ENCODE results near the gene ZNF469. TPM values are rescaled to one million over a fixed set of nuclear protein-coding genes. Genes with fewer than 3 reads are reported as not detected.

The ZNF469 gene
- total RNA-seq, 3 donors from 2014 or later (not counting 1 experiment from before 2014, with no cell fraction given) = 4.5 to 5.8 (median 4.9) TPM

DNA sequence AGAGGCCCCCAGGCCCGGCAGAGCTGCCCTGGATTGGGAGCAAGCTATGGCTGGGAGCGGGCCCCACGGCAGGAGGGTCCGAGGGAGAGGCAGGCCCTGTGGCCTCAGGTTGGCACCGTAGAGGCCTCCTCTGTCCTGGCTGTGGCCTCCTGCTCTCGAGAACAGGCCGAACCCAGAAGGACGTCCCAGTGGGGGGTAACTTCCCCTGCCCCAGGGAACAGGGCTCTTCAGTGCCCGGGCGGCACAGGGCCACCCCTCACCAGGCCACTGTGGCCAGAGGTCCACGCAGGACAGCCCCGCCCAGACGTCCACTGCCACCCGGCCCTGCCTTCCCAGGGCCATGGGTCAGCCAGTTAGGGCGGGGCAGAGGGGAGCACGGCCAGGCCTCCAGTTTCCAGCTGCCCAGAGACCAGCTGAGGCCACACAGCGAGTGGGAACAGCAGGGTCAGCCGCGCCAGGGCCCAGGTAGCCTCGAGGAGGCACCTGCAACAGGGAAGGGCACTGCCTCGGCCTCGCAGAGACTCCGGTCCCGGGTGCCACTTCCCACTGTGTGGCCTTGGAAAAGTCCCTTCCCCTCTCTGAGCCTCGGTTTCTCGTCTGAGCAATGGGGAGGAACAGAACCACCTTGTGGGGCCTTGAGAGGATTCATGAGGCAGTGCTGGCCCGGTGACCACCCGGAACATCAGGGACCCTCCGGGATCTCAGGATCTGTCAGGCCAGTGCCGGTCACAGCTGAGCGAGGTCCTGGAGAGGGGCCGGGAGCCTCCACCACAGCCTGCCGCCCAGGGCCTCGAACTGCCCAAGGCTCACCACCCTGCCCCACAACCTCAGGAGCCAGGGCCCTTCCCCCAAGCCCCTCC is 32.0 kb downstream of the ZNF469 start:
- no peaks in the 10 kb centered on the region for H3K27me3 ChIP-seq (ENCODE audit: control insufficient read depth, insufficient read depth, low read length)
- DNase-seq (no peak), ATAC-seq (no peak)
- Mint-ChIP-seq H3K27me3 (ENCODE audit: low read depth in 2 of 2) (no peaks in the 10 kb centered on the region), H3K9me3 (no peaks in the 10 kb centered on the region), H3K36me3 (no peaks in the 10 kb centered on the region), H3K27ac (no peak overlapping the region), H3K4me3 (no peak overlapping the region), H3K4me1 (no peaks in the 10 kb centered on the region)
- H3K9me3 ChIP-seq (ENCODE audit: control insufficient read depth, insufficient read depth, low read length) = no peaks in the 10 kb centered on the region
- H3K27ac ChIP-seq (ENCODE audit: low read length) = no peak overlapping the region
- H3K4me1 ChIP-seq (ENCODE audit: control insufficient read depth, insufficient read depth, low read length) = no peaks in the 10 kb centered on the region
- TF ChIP-seq, protein P1, sequence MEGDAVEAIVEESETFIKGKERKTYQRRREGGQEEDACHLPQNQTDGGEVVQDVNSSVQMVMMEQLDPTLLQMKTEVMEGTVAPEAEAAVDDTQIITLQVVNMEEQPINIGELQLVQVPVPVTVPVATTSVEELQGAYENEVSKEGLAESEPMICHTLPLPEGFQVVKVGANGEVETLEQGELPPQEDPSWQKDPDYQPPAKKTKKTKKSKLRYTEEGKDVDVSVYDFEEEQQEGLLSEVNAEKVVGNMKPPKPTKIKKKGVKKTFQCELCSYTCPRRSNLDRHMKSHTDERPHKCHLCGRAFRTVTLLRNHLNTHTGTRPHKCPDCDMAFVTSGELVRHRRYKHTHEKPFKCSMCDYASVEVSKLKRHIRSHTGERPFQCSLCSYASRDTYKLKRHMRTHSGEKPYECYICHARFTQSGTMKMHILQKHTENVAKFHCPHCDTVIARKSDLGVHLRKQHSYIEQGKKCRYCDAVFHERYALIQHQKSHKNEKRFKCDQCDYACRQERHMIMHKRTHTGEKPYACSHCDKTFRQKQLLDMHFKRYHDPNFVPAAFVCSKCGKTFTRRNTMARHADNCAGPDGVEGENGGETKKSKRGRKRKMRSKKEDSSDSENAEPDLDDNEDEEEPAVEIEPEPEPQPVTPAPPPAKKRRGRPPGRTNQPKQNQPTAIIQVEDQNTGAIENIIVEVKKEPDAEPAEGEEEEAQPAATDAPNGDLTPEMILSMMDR (IDR thresholded peaks at IDR 0.05) = no peak
- intact Hi-C loops (cut with micrococcal nuclease) = no loop called here
- no peak overlapping the region for H3K4me3 ChIP-seq (ENCODE audit: low read length)
- no peaks in the 10 kb centered on the region for H3K36me3 ChIP-seq (ENCODE audit: control insufficient read depth, insufficient read depth, low read length)
- WGBS (ENCODE audit: insufficient coverage) = 93% methylated on average over 34 of the region's 34 CpGs

DNA sequence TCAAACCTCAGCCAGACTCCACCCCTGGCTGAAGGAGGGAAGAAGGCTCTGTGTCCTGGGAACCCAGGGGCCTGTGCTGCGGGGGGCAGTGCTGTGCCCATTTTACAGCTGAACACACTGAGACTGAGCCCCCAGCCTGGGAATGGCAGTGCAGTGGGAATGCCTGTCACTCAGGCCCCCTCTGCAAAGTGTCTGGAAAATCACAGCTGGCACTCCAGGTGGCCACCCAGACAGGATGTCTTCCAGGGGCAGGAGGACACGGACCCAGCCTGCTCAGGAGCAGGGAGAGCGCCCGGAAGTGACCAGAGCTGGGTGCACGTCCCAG is 32.6 kb downstream of the ZNF469 start:
- Histone ChIP-seq H3K9me3 (ENCODE audit: control insufficient read depth, insufficient read depth, low read length) (no peaks in the 10 kb centered on the region), H3K4me1 (ENCODE audit: control insufficient read depth, insufficient read depth, low read length) (no peaks in the 10 kb centered on the region), H3K36me3 (ENCODE audit: control insufficient read depth, insufficient read depth, low read length) (no peaks in the 10 kb centered on the region), H3K27me3 (ENCODE audit: control insufficient read depth, insufficient read depth, low read length) (no peaks in the 10 kb centered on the region), H3K27ac (ENCODE audit: low read length) (no peak overlapping the region), H3K4me3 (ENCODE audit: low read length) (no peak overlapping the region)
- WGBS (ENCODE audit: insufficient coverage) = 89% methylated on average over 5 of the region's 5 CpGs
- Mint-ChIP-seq H3K36me3 (no peaks in the 10 kb centered on the region), H3K4me3 (no peak overlapping the region), H3K27ac (no peak overlapping the region), H3K9me3 (no peaks in the 10 kb centered on the region), H3K27me3 (ENCODE audit: low read depth in 2 of 2) (no peaks in the 10 kb centered on the region), H3K4me1 (no peaks in the 10 kb centered on the region)
- intact Hi-C loops (cut with micrococcal nuclease) = no loop called here
- TF ChIP-seq, protein P1 (IDR thresholded peaks at IDR 0.05) = no peak
- no peak for DNase-seq
- no peak for ATAC-seq

DNA sequence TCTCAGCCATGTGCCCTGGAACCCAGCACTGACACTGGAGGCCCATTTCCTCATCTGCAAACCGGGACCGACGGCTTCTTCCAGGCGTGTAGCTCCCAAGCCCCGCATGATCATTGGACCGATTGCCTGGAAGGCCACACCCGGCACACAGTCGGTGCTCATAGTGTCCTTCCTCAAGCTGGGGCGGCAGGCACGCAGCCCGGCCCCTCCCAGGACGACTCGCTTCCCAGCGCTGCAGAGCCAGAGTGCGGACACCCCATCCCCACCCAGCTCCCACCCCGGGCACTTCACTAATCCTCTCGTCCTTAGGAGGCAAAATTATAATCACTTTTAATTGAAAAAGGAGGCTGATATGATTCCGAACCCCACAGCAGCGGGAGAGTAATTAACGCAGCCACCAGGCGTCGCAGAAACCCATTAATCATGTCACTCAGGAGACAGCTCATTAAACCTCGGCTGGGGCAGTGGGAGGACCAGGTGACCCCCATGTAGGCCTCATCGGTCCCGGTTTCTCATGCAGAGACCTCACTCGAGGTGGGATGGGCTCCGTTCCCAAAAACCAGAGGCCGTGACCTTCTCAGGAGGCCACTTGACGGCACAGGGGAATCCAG is 33.1 kb downstream of the ZNF469 start:
- Mint-ChIP-seq H3K27ac (no peak overlapping the region), H3K9me3 (no peaks in the 10 kb centered on the region), H3K4me1 (no peaks in the 10 kb centered on the region), H3K4me3 (no peak overlapping the region), H3K27me3 (ENCODE audit: low read depth in 2 of 2) (no peaks in the 10 kb centered on the region), H3K36me3 (no peaks in the 10 kb centered on the region)
- Histone ChIP-seq H3K27me3 (ENCODE audit: control insufficient read depth, insufficient read depth, low read length) (no peaks in the 10 kb centered on the region), H3K27ac (ENCODE audit: low read length) (no peak overlapping the region), H3K4me3 (ENCODE audit: low read length) (no peak overlapping the region), H3K9me3 (ENCODE audit: control insufficient read depth, insufficient read depth, low read length) (no peaks in the 10 kb centered on the region), H3K4me1 (ENCODE audit: control insufficient read depth, insufficient read depth, low read length) (no peaks in the 10 kb centered on the region), H3K36me3 (ENCODE audit: control insufficient read depth, insufficient read depth, low read length) (no peaks in the 10 kb centered on the region)
- ATAC-seq (no peak), DNase-seq (no peak)
- TF ChIP-seq, protein P1 (IDR thresholded peaks at IDR 0.05) = no peak
- WGBS (ENCODE audit: insufficient coverage) = 88% methylated on average over 29 of the region's 29 CpGs
- intact Hi-C loops (cut with micrococcal nuclease) = no loop called here

Measured in natural killer cell (primary cell).